ENCODE data around the gene BEST2. TPM values are rescaled to one million over a fixed set of nuclear protein-coding genes. Genes with fewer than 3 reads are reported as not detected.

Gene BEST2
- total RNA-seq, 1 experiment from 2014 or later = 3.3 TPM

- TF ChIP-seq ZNF263 (CRISPR knock-in tag; IDR thresholded peaks at IDR 0.05; ENCODE audit: low read depth) (0 out of 2 replicates have a peak, but pooled peaks have one; percentile 36), ZBTB21 (CRISPR knock-in tag; IDR thresholded peaks at IDR 0.05; ENCODE audit: borderline replicate concordance) (peak; percentile 52; the same call in 1 of the 2 replicates), EMX1 (CRISPR knock-in tag; IDR thresholded peaks at IDR 0.05) (no peak), SMAD4 (CRISPR knock-in tag; IDR thresholded peaks at IDR 0.05) (no peak), ZNF671 (CRISPR knock-in tag; IDR thresholded peaks at IDR 0.05) (no peak), TEAD4 (CRISPR knock-in tag; IDR thresholded peaks at IDR 0.05) (no peak), HMGA2 (CRISPR knock-in tag; IDR thresholded peaks at IDR 0.05) (no peak), ELF4 (CRISPR knock-in tag; IDR thresholded peaks at IDR 0.05; ENCODE audit: low read depth) (0 out of 2 replicates have a peak, but pooled peaks have one; percentile 54)
Measured at GRCh38 chr19:12801466-12802266, 50.1 kb downstream of the BEST2 start, which contains the start of the genes PRDX2 and THSD8 (continued).

GRCh38 chr19:12802267-12803106, 50.9 kb downstream of the BEST2 start:
- no peak overlapping the region for H3K27ac Mint-ChIP-seq
- CTCF ChIA-PET = interaction anchor here (0.5 to 14.0 kb wide), 10 partner anchors 10 to 811 kb away, joined by 3 to 341 read pairs (median 8); partner anchors contain the start of gene JUNB
- TF ChIP-seq ZNF121 (CRISPR knock-in tag; IDR thresholded peaks at IDR 0.05) (peak; percentile 28; the same call in 1 of the 2 replicates), USF2 (CRISPR knock-in tag; IDR thresholded peaks at IDR 0.05) (no peak)
- DNase-seq (ENCODE audit: low spot score) (no peak), ATAC-seq (no peak)
- H3K4me3 Mint-ChIP-seq = peak overlapping the region; percentile 87
- POLR2A ChIA-PET = interaction anchor here (0.6 to 2.0 kb wide), 5 partner anchors 10 to 1230 kb away, joined by 3 to 9 read pairs (median 4); partner anchors contain the start of gene JUNB
- H3K4me1 Mint-ChIP-seq = peaks cover 25% of the 10 kb centered on the region
- peaks cover 4% of the 10 kb centered on the region; the same call in 1 of the 2 replicates for H3K27me3 Mint-ChIP-seq (ENCODE audit: low read depth)
- no peaks in the 10 kb centered on the region for H3K9me3 Mint-ChIP-seq
- H3K36me3 Mint-ChIP-seq = peaks cover 18% of the 10 kb centered on the region

- ChIA-PET CTCF (interaction anchor here (0.6 to 14.0 kb wide), 3 partner anchors 21 to 111 kb away, joined by 3 to 341 read pairs (median 4); no protein-coding TSS in a partner anchor), POLR2A (no interaction called here)
- Mint-ChIP-seq H3K27ac (no peak overlapping the region), H3K36me3 (peaks cover 20% of the 10 kb centered on the region), H3K4me3 (no peak overlapping the region), H3K27me3 (ENCODE audit: low read depth) (peaks cover 4% of the 10 kb centered on the region; the same call in 1 of the 2 replicates), H3K9me3 (no peaks in the 10 kb centered on the region), H3K4me1 (peaks cover 25% of the 10 kb centered on the region)
- DNase-seq (ENCODE audit: low spot score) (no peak), ATAC-seq (no peak)
- TF ChIP-seq NR3C1 (CRISPR knock-in tag; conservative IDR thresholded peaks at IDR 0.05; ENCODE audit: low read depth) = no peak
- no peak for TF ChIP-seq FOXK1 (CRISPR knock-in tag; IDR thresholded peaks at IDR 0.05)
- TF ChIP-seq ERG (CRISPR knock-in tag; IDR thresholded peaks at IDR 0.05) = no peak
- TF ChIP-seq FOXP4 (CRISPR knock-in tag; IDR thresholded peaks at IDR 0.05) = no peak
- no peak for TF ChIP-seq ZSCAN18 (CRISPR knock-in tag; IDR thresholded peaks at IDR 0.05)
- TF ChIP-seq CREM (CRISPR knock-in tag; IDR thresholded peaks at IDR 0.05) = no peak
- TF ChIP-seq ESRRA (CRISPR knock-in tag; IDR thresholded peaks at IDR 0.05; ENCODE audit: borderline replicate concordance) = no peak
- TF ChIP-seq IRF1 (CRISPR knock-in tag; IDR thresholded peaks at IDR 0.05) = no peak
- no peak for TF ChIP-seq ARID4B (CRISPR knock-in tag; IDR thresholded peaks at IDR 0.05; ENCODE audit: borderline replicate concordance)
Measured at GRCh38 chr19:12804051-12804450, 52.5 kb downstream of the BEST2 start.

Measured in WTC11 (cell line).